Parathyroid adenoma (tissue), 2 donors: ENCODE data around the gene ANKLE2.

ENCODE experiments used
- H2AFZ ChIP-seq: fragments of 300-600 bp; sonication (generic); one replicate; pipeline ENCODE4 v1.7.0; 2017; ENCODE audit warnings: antibody characterized with exemption, mild to moderate bottlenecking
- H3K27ac ChIP-seq: fragments of 300-600 bp; sonication (generic); one replicate; pipeline ENCODE4 v1.7.0; 2017
- H3K27me3 ChIP-seq: fragments of 300-600 bp; sonication (generic); one replicate; pipeline ENCODE4 v1.7.0; 2017; ENCODE audit warnings: low read length; ENCODE audit not compliant: control insufficient read depth, insufficient read depth
- H3K36me3 ChIP-seq: fragments of 300-600 bp; sonication (generic); one replicate; pipeline ENCODE4 v1.7.0; 2017; ENCODE audit warnings: low read length; ENCODE audit not compliant: control insufficient read depth, insufficient read depth
- H3K4me1 ChIP-seq: fragments of 300-600 bp; sonication (generic); one replicate; pipeline ENCODE4 v1.7.0; 2017; ENCODE audit warnings: control low read depth
- H3K4me2 ChIP-seq: fragments of 300-600 bp; sonication (generic); one replicate; pipeline ENCODE4 v1.7.0; 2017; ENCODE audit warnings: low read length
- H3K4me3 ChIP-seq: fragments of 300-600 bp; sonication (generic); one replicate; pipeline ENCODE4 v1.7.0; 2017; ENCODE audit warnings: low read depth, low read length
- H3K79me2 ChIP-seq: fragments of 300-600 bp; sonication (generic); one replicate; pipeline ENCODE4 v1.7.0; 2017; ENCODE audit warnings: control low read depth
- H3K9ac ChIP-seq: fragments of 300-600 bp; sonication (generic); one replicate; pipeline ENCODE4 v1.7.0; 2017; ENCODE audit warnings: mild to moderate bottlenecking
- H3K9me3 ChIP-seq: fragments of 300-600 bp; sonication (generic); one replicate; pipeline ENCODE4 v1.7.0; 2017; ENCODE audit warnings: low read length; ENCODE audit not compliant: control insufficient read depth
- TF ChIP-seq, protein P1 (sequence below): fragments of 300-600 bp; sonication (generic); IDR thresholded peaks from one replicate; pipeline ENCODE4 v1.7.0; 2017; ENCODE audit warnings: antibody characterized with exemption, mild to moderate bottlenecking
- donor health status: primary hyperparathyroidism.

The ANKLE2 gene

DNA sequence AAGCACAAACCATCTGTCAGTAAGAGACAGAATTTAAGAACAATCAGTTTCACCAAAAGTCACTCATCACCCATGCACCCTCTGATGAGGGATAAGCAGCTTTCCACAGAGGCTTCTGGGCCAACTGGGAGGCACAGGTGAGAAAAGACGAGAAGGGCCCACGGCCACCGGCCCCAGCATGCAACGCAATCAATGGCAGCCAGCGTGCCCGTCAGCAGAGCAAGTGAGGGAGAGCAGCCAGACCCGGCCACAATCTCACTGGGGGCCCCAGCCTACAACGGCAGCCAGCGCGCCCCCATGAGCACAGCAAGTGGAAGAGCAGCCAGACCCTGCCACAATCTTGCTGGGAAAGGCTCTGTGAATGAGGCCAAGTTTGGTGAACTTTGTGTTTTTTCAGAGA is 13.3 kb downstream of the ANKLE2 start:
- Histone ChIP-seq H3K9me3 (no peaks in the 10 kb centered on the region), H3K27me3 (no peaks in the 10 kb centered on the region), H3K27ac (no peak overlapping the region), H3K4me1 (no peaks in the 10 kb centered on the region), H3K36me3 (no peaks in the 10 kb centered on the region), H3K4me3 (no peak overlapping the region), H3K4me2 (no peak overlapping the region), H3K79me2 (peaks cover 40% of the 10 kb centered on the region), H3K9ac (no peak overlapping the region), H2AFZ (no peak overlapping the region)
- TF ChIP-seq, protein P1, sequence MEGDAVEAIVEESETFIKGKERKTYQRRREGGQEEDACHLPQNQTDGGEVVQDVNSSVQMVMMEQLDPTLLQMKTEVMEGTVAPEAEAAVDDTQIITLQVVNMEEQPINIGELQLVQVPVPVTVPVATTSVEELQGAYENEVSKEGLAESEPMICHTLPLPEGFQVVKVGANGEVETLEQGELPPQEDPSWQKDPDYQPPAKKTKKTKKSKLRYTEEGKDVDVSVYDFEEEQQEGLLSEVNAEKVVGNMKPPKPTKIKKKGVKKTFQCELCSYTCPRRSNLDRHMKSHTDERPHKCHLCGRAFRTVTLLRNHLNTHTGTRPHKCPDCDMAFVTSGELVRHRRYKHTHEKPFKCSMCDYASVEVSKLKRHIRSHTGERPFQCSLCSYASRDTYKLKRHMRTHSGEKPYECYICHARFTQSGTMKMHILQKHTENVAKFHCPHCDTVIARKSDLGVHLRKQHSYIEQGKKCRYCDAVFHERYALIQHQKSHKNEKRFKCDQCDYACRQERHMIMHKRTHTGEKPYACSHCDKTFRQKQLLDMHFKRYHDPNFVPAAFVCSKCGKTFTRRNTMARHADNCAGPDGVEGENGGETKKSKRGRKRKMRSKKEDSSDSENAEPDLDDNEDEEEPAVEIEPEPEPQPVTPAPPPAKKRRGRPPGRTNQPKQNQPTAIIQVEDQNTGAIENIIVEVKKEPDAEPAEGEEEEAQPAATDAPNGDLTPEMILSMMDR = no peak

DNA sequence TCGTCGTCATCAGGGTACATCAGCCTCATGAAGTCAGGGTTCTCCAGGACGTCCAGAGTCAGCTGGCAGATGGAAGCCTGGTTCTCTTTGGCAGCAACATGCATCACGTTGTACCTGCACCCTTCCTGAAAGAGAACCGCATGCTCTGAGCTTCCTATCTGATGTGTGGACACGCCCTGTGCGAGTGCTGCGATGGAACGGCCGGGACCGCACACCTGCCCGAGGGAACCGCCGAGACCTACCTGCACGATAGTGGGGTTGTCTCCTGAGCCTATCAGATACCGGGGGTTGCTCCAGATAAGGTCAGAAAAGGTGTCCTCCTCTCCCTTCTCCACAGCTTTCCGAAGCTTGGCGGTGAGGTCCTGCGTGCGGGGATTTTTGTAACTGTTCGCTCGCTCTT is 13.7 kb downstream of the ANKLE2 start:
- H2AFZ ChIP-seq = no peak overlapping the region
- H3K27me3 ChIP-seq = no peaks in the 10 kb centered on the region
- no peak overlapping the region for H3K4me3 ChIP-seq
- no peak overlapping the region for H3K9ac ChIP-seq
- H3K79me2 ChIP-seq = peaks cover 37% of the 10 kb centered on the region
- H3K9me3 ChIP-seq = no peaks in the 10 kb centered on the region
- TF ChIP-seq, protein P1 = no peak
- no peak overlapping the region for H3K27ac ChIP-seq
- no peaks in the 10 kb centered on the region for H3K4me1 ChIP-seq
- H3K4me2 ChIP-seq = no peak overlapping the region
- H3K36me3 ChIP-seq = no peaks in the 10 kb centered on the region

DNA sequence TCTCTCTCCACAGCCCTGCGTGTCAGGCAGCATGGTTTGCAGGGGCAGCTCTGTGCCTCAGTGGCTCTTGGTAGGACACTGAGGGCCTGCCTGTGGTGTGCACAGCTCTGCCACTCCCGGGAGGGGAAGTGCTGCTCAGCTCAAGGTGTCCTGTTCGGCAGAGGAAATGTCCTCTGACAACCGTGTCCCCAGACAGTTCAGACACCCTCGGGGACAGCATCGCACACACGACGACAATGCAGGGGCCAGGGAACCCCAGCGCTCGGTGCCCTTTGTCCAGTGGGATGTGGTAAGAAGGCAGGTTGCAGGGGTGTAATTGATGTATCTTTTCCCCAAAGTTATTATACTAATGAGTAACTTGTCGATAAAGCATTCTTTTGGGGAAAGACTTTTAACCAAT is 14.2 kb downstream of the ANKLE2 start:
- no peaks in the 10 kb centered on the region for H3K9me3 ChIP-seq
- H3K27me3 ChIP-seq = no peaks in the 10 kb centered on the region
- H3K4me2 ChIP-seq = no peak overlapping the region
- H3K4me1 ChIP-seq = no peaks in the 10 kb centered on the region
- H3K79me2 ChIP-seq = peaks cover 39% of the 10 kb centered on the region
- no peak overlapping the region for H3K27ac ChIP-seq
- no peak overlapping the region for H3K4me3 ChIP-seq
- TF ChIP-seq, protein P1 = no peak
- H3K36me3 ChIP-seq = no peaks in the 10 kb centered on the region
- no peak overlapping the region for H3K9ac ChIP-seq
- H2AFZ ChIP-seq = no peak overlapping the region

DNA sequence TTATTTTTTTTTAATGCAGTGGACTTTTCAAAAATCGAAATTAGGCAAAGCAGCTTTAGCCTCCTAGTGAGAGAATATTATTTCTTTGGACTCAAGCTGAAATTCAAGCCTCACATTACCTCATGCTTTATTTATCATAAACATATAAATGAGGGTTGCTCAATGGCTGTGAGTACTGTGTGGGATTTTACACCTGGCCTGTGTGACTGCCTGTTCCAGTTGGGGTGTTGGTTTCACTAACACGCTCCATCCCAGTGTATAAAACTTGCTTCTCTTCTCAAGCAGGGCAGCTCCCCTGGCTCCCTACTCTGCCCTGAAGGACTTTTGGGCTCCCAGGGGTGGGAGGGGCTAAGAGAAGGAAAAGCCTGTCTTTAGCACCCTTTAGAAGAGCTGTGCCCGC is 15.0 kb downstream of the ANKLE2 start:
- H3K27me3 ChIP-seq = no peaks in the 10 kb centered on the region
- no peak overlapping the region for H3K4me3 ChIP-seq
- no peaks in the 10 kb centered on the region for H3K4me1 ChIP-seq
- H3K79me2 ChIP-seq = peaks cover 39% of the 10 kb centered on the region
- H3K36me3 ChIP-seq = no peaks in the 10 kb centered on the region
- H3K9ac ChIP-seq = no peak overlapping the region
- TF ChIP-seq, protein P1 = no peak
- no peaks in the 10 kb centered on the region for H3K9me3 ChIP-seq
- H3K27ac ChIP-seq = no peak overlapping the region
- H2AFZ ChIP-seq = no peak overlapping the region
- no peak overlapping the region for H3K4me2 ChIP-seq

DNA sequence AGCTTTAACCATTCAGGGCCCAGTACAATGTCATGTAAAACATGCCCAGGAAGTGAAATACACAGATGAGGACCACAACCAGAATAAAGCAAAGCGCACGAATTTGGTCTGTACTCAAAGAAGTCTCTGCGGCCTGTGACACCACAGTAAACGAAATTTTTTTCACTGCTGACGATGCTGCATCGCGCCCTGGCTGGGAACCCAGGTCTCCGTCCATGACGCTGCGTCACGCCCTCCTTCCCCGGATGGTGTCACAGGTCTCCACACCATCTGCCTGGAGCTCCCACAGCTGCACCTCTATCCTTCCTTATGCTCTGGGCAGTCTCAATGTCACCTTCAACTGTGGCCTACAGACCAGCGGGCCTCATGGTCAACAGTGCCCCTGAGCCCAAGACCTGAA is 17.8 kb downstream of the ANKLE2 start:
- H3K9ac ChIP-seq = no peak overlapping the region
- H3K9me3 ChIP-seq = no peaks in the 10 kb centered on the region
- H3K79me2 ChIP-seq = peaks cover 33% of the 10 kb centered on the region
- H3K4me1 ChIP-seq = no peaks in the 10 kb centered on the region
- TF ChIP-seq, protein P1 = no peak
- no peak overlapping the region for H3K4me3 ChIP-seq
- H3K27ac ChIP-seq = no peak overlapping the region
- H3K27me3 ChIP-seq = no peaks in the 10 kb centered on the region
- H3K36me3 ChIP-seq = no peaks in the 10 kb centered on the region
- H2AFZ ChIP-seq = no peak overlapping the region
- H3K4me2 ChIP-seq = no peak overlapping the region
